Measurements from ENCODE around the gene ZNF587B.
"Not testable (repeated sequence)": the region's sequence is repeated elsewhere in the genome, so short reads cannot be mapped to it uniquely, and the experiment has no call there.

DNA sequence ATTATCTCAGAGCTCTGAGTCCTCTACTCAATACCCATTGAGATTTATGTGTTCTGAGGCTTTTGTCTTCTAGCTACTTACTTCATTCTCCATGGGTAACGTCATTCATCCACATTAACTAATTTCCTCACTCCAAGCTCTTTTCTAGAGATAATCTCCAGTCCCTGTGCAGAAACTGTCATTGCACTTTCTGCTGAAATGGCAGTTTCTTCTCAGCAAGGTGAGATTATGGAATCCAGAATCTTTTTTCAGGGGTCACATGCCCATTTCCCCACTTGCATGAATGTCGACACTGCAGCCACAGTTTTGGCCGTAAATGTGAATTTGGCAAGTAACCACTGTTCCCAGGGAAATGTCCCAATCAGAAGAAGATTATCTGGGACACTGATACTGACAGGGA, 32.3 kb downstream of the ZNF587B start:
- not testable (repeated sequence) for TF ChIP-seq JUN (IDR thresholded peaks at IDR 0.05); RFX5 (IDR thresholded peaks at IDR 0.05); NPAS2 (CRISPR knock-in tag; IDR thresholded peaks at IDR 0.05; ENCODE audit: borderline replicate concordance); MYC (IDR thresholded peaks at IDR 0.05; ENCODE audit: borderline replicate concordance, low read length); POLR2AphosphoS2 (conservative IDR thresholded peaks at IDR 0.05; ENCODE audit: low read length); SMC3 (IDR thresholded peaks at IDR 0.05); ZFP36 (IDR thresholded peaks at IDR 0.05; ENCODE audit: borderline replicate concordance, partially characterized antibody); POLR2A (IDR thresholded peaks at IDR 0.05; ENCODE audit: low read length); CHD2 (IDR thresholded peaks at IDR 0.05; ENCODE audit: low read length, partially characterized antibody)
- TF ChIP-seq, protein P1, sequence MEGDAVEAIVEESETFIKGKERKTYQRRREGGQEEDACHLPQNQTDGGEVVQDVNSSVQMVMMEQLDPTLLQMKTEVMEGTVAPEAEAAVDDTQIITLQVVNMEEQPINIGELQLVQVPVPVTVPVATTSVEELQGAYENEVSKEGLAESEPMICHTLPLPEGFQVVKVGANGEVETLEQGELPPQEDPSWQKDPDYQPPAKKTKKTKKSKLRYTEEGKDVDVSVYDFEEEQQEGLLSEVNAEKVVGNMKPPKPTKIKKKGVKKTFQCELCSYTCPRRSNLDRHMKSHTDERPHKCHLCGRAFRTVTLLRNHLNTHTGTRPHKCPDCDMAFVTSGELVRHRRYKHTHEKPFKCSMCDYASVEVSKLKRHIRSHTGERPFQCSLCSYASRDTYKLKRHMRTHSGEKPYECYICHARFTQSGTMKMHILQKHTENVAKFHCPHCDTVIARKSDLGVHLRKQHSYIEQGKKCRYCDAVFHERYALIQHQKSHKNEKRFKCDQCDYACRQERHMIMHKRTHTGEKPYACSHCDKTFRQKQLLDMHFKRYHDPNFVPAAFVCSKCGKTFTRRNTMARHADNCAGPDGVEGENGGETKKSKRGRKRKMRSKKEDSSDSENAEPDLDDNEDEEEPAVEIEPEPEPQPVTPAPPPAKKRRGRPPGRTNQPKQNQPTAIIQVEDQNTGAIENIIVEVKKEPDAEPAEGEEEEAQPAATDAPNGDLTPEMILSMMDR (IDR thresholded peaks at IDR 0.05): not testable (repeated sequence)
- TF ChIP-seq, protein P2, sequence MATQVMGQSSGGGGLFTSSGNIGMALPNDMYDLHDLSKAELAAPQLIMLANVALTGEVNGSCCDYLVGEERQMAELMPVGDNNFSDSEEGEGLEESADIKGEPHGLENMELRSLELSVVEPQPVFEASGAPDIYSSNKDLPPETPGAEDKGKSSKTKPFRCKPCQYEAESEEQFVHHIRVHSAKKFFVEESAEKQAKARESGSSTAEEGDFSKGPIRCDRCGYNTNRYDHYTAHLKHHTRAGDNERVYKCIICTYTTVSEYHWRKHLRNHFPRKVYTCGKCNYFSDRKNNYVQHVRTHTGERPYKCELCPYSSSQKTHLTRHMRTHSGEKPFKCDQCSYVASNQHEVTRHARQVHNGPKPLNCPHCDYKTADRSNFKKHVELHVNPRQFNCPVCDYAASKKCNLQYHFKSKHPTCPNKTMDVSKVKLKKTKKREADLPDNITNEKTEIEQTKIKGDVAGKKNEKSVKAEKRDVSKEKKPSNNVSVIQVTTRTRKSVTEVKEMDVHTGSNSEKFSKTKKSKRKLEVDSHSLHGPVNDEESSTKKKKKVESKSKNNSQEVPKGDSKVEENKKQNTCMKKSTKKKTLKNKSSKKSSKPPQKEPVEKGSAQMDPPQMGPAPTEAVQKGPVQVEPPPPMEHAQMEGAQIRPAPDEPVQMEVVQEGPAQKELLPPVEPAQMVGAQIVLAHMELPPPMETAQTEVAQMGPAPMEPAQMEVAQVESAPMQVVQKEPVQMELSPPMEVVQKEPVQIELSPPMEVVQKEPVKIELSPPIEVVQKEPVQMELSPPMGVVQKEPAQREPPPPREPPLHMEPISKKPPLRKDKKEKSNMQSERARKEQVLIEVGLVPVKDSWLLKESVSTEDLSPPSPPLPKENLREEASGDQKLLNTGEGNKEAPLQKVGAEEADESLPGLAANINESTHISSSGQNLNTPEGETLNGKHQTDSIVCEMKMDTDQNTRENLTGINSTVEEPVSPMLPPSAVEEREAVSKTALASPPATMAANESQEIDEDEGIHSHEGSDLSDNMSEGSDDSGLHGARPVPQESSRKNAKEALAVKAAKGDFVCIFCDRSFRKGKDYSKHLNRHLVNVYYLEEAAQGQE (IDR thresholded peaks at IDR 0.05): not testable (repeated sequence)

All from A549 (cell line).